ENCODE results near the gene PNKP.

The PNKP gene

GRCh38 chr19:49866933-49867782, at the start of gene PNKP:
TSS of gene PNKP (minus strand) at chr19:49867576. CDS start at chr19:49867204, 372 bp downstream.
- peak; percentile 84 to 95 for DNase-seq

- no peak for DNase-seq
These were observed 47.9 kb upstream of the PNKP start for GRCh38 chr19:49915271-49915670.

GRCh38 chr19:49913720-49914119, 46.3 kb upstream of the PNKP start:
- DNase-seq, result no peak

- DNase-seq, result no peak
These were observed 45.7 kb upstream of the PNKP start for GRCh38 chr19:49912965-49913685.

- DNase-seq, result no peak
These were observed 44.2 kb upstream of the PNKP start for GRCh38 chr19:49911381-49912145.

GRCh38 chr19:49910179-49910578, 42.8 kb upstream of the PNKP start:
- no peak for DNase-seq

- no peak for DNase-seq
These were observed 41.4 kb upstream of the PNKP start for GRCh38 chr19:49908480-49909420.

- no peak for DNase-seq
These were observed 40.5 kb upstream of the PNKP start for GRCh38 chr19:49907745-49908446.

- no peak for DNase-seq
These were observed 39.6 kb upstream of the PNKP start for GRCh38 chr19:49906879-49907564.

GRCh38 chr19:49904136-49904535, 36.8 kb upstream of the PNKP start:
- DNase-seq, result no peak

GRCh38 chr19:49896863-49897621, 29.7 kb upstream of the PNKP start, which contains the start of gene IL4I1:
TSS of gene IL4I1 (minus strand) at chr19:49896887. CDS start at chr19:49896160, 727 bp downstream.
- DNase-seq, result no peak

- no peak for DNase-seq
These were observed 28.4 kb upstream of the PNKP start for GRCh38 chr19:49895566-49896297.

GRCh38 chr19:49894879-49895565, 27.6 kb upstream of the PNKP start:
- DNase-seq, result no peak

- DNase-seq, result no peak
These were observed 26.8 kb upstream of the PNKP start for GRCh38 chr19:49894011-49894664.

- no peak for DNase-seq
These were observed 25.3 kb upstream of the PNKP start for GRCh38 chr19:49892716-49893115.

GRCh38 chr19:49891393-49891792, 24.0 kb upstream of the PNKP start:
- DNase-seq, result no peak

- DNase-seq, result peak; percentile 86 to 87
These were observed 23.3 kb upstream of the PNKP start for GRCh38 chr19:49890349-49891311.

All from NCI-H187 (cell line).